Trophoblast cell (in vitro differentiated cells and primary cell): ENCODE results near the gene JPH4.
A peak's percentile ranks its signal among the peaks of the same experiment; 100 is the strongest.

ENCODE experiments used
- DNase-seq, 2 donors: peaks; one replicate each; pipeline ENCODE4 v3.0.0-alpha.2; 2016
- H2AFZ ChIP-seq: 2 replicates; pipeline ENCODE4 v1.6.1; 2013; ENCODE audit warnings: low read length, moderate library complexity, mild to moderate bottlenecking; ENCODE audit not compliant: insufficient read depth, poor library complexity
- H2AK5ac ChIP-seq: 2 replicates; pipeline ENCODE4 v1.6.1; 2013; ENCODE audit warnings: mild to moderate bottlenecking, low read length
- H2BK120ac ChIP-seq: 2 replicates; pipeline ENCODE4 v1.6.1; 2013; ENCODE audit warnings: low read length, mild to moderate bottlenecking, moderate library complexity; ENCODE audit not compliant: insufficient read depth, poor library complexity
- H2BK12ac ChIP-seq: 2 replicates; pipeline ENCODE4 v1.6.1; 2013; ENCODE audit warnings: mild to moderate bottlenecking, low read length, moderate library complexity
- H2BK5ac ChIP-seq: 2 replicates; pipeline ENCODE4 v1.6.1; 2013; ENCODE audit warnings: low read length, low read depth, moderate library complexity, mild to moderate bottlenecking; ENCODE audit not compliant: poor library complexity
- H3K14ac ChIP-seq: 2 replicates; pipeline ENCODE4 v1.6.1; 2013; ENCODE audit warnings: mild to moderate bottlenecking, low read length
- H3K18ac ChIP-seq: 2 replicates; pipeline ENCODE4 v1.6.1; 2013; ENCODE audit warnings: mild to moderate bottlenecking, low read length
- H3K23ac ChIP-seq: 2 replicates; pipeline ENCODE4 v1.6.1; 2013; ENCODE audit warnings: low read length
- H3K27ac ChIP-seq: 2 replicates; pipeline ENCODE4 v1.5.1; 2013; ENCODE audit warnings: low read depth, mild to moderate bottlenecking, inconsistent platforms, low read length, moderate library complexity
- H3K27me3 ChIP-seq: 2 replicates; pipeline ENCODE4 v1.6.1; 2013; ENCODE audit warnings: inconsistent platforms, mild to moderate bottlenecking, low read length, moderate library complexity; ENCODE audit not compliant: insufficient read depth
- H3K36me3 ChIP-seq, 2 experiments: 1 replicate in 1 of 2; 2 replicates in 1 of 2; pipeline ENCODE4 v1.6.1; 2013; ENCODE audit warnings: low read length in 2 of 2, mild to moderate bottlenecking in 2 of 2, moderate library complexity in 1 of 2; ENCODE audit not compliant: insufficient read depth in 2 of 2, control insufficient read depth in 1 of 2
- H3K4ac ChIP-seq: 2 replicates; pipeline ENCODE4 v1.6.1; 2013; ENCODE audit warnings: low read depth, mild to moderate bottlenecking, low read length, moderate library complexity
- H3K4me1 ChIP-seq, 2 experiments: 1 replicate in 1 of 2; 2 replicates in 1 of 2; pipeline ENCODE4 v1.6.1; 2013; ENCODE audit warnings: low read length in 2 of 2, mild to moderate bottlenecking in 2 of 2, moderate library complexity in 1 of 2; ENCODE audit not compliant: insufficient read depth in 2 of 2, control insufficient read depth in 1 of 2
- H3K4me2 ChIP-seq: 2 replicates; pipeline ENCODE4 v1.6.1; 2013; ENCODE audit warnings: inconsistent platforms, mild to moderate bottlenecking, low read length, moderate library complexity
- H3K4me3 ChIP-seq: 2 replicates; pipeline ENCODE4 v1.5.1; 2013; ENCODE audit warnings: mild to moderate bottlenecking, low read depth, low read length, inconsistent platforms
- H3K79me1 ChIP-seq: one replicate; pipeline ENCODE4 v1.6.1; 2013; ENCODE audit warnings: low read length
- H3K79me2 ChIP-seq: 2 replicates; pipeline ENCODE4 v1.6.1; 2013; ENCODE audit warnings: low read length, mild to moderate bottlenecking; ENCODE audit not compliant: control insufficient read depth, insufficient read depth, poor library complexity
- H3K9ac ChIP-seq: 2 replicates; pipeline ENCODE4 v1.6.1; 2013; ENCODE audit warnings: mild to moderate bottlenecking, low read length
- H3K9me3 ChIP-seq: 2 replicates; pipeline ENCODE4 v1.6.1; 2013; ENCODE audit warnings: low read depth, mild to moderate bottlenecking, control low read depth, inconsistent platforms, low read length; ENCODE audit not compliant: insufficient read depth
- H4K12ac ChIP-seq: 2 replicates; pipeline ENCODE4 v1.6.1; 2013; ENCODE audit warnings: low read depth, mild to moderate bottlenecking, low read length, moderate library complexity
- H4K8ac ChIP-seq: 2 replicates; pipeline ENCODE4 v1.6.1; 2013; ENCODE audit warnings: low read depth, mild to moderate bottlenecking, low read length, moderate library complexity
- H4K91ac ChIP-seq: one replicate; pipeline ENCODE4 v1.6.1; 2013; ENCODE audit warnings: low read depth, mild to moderate bottlenecking, low read length, moderate library complexity
- WGBS: extraction: QIAGEN DNeasy Blood & Tissue Kit; methylation state at CpG from one replicate; pipeline ENCODE4 v1.1.7; 2013; ENCODE audit warnings: missing lambda C conversion rate; ENCODE audit not compliant: insufficient read length, insufficient coverage; ENCODE audit errors: extremely low coverage; 5-methylcytosine and 5-hydroxymethylcytosine counted together

Gene JPH4

GRCh38 chr14:23561259-23561658, 17.3 kb downstream of the JPH4 start:
- Histone ChIP-seq H3K27me3 (no peaks in the 10 kb centered on the region), H3K9me3 (peaks cover 7% of the 10 kb centered on the region), H3K79me2 (peaks cover 4% of the 10 kb centered on the region), H2BK120ac (no peak overlapping the region), H3K23ac (no peak overlapping the region), H3K4me2 (no peak overlapping the region), H3K4me3 (no peak overlapping the region), H3K14ac (no peak overlapping the region), H3K27ac (no peak overlapping the region), H2BK12ac (no peak overlapping the region), H2AK5ac (no peak overlapping the region), H3K36me3 (peaks cover 65 to 75% of the 10 kb centered on the region in 2 experiments), H3K79me1 (peaks cover 3% of the 10 kb centered on the region), H4K91ac (no peak overlapping the region), H3K4me1 (peaks cover 5 to 9% of the 10 kb centered on the region in 2 experiments), H3K9ac (no peak overlapping the region), H4K8ac (no peak overlapping the region), H4K12ac (no peak overlapping the region), H2AFZ (no peak overlapping the region), H3K18ac (no peak overlapping the region), H3K4ac (no peak overlapping the region), H2BK5ac (no peak overlapping the region)
- DNase-seq = no peak
- WGBS = no CpG with 5 or more reads among the region's 2 CpGs

- Histone ChIP-seq H3K4me2 (no peak overlapping the region), H3K4ac (no peak overlapping the region), H3K36me3 (peaks cover 53 to 64% of the 10 kb centered on the region in 2 experiments), H3K27me3 (no peaks in the 10 kb centered on the region), H3K9ac (no peak overlapping the region), H4K8ac (no peak overlapping the region), H3K18ac (no peak overlapping the region), H2BK120ac (no peak overlapping the region), H4K12ac (no peak overlapping the region), H4K91ac (no peak overlapping the region), H2BK12ac (no peak overlapping the region), H3K23ac (no peak overlapping the region), H2AK5ac (no peak overlapping the region), H2BK5ac (no peak overlapping the region), H2AFZ (no peak overlapping the region), H3K4me3 (no peak overlapping the region), H3K9me3 (peaks cover 7% of the 10 kb centered on the region), H3K4me1 (peaks cover 5 to 10% of the 10 kb centered on the region in 2 experiments), H3K79me1 (peaks cover 7% of the 10 kb centered on the region), H3K79me2 (peaks cover 7% of the 10 kb centered on the region), H3K14ac (no peak overlapping the region), H3K27ac (no peak overlapping the region)
- no CpG with 5 or more reads among the region's 3 CpGs for WGBS
- DNase-seq = no peak
Measured at GRCh38 chr14:23559926-23560520, 18.6 kb downstream of the JPH4 start.

- Histone ChIP-seq H3K4me2 (no peak overlapping the region), H2BK5ac (no peak overlapping the region), H4K8ac (no peak overlapping the region), H4K12ac (no peak overlapping the region), H3K27me3 (no peaks in the 10 kb centered on the region), H3K79me2 (peaks cover 7% of the 10 kb centered on the region), H3K9me3 (peaks cover 7% of the 10 kb centered on the region), H3K79me1 (peaks cover 7% of the 10 kb centered on the region), H3K23ac (no peak overlapping the region), H2AK5ac (no peak overlapping the region), H3K4me3 (no peak overlapping the region), H3K36me3 (peaks cover 46 to 56% of the 10 kb centered on the region in 2 experiments), H3K18ac (no peak overlapping the region), H3K14ac (no peak overlapping the region), H4K91ac (no peak overlapping the region), H3K4ac (no peak overlapping the region), H3K9ac (no peak overlapping the region), H3K4me1 (peaks cover 5 to 10% of the 10 kb centered on the region in 2 experiments), H2BK12ac (no peak overlapping the region), H3K27ac (no peak overlapping the region), H2BK120ac (no peak overlapping the region), H2AFZ (no peak overlapping the region)
- no CpG with 5 or more reads among the region's 21 CpGs for WGBS
- peak in 1 of 2 donors; percentile 48 for DNase-seq
Measured at GRCh38 chr14:23559010-23559925, 19.3 kb downstream of the JPH4 start.

DNA sequence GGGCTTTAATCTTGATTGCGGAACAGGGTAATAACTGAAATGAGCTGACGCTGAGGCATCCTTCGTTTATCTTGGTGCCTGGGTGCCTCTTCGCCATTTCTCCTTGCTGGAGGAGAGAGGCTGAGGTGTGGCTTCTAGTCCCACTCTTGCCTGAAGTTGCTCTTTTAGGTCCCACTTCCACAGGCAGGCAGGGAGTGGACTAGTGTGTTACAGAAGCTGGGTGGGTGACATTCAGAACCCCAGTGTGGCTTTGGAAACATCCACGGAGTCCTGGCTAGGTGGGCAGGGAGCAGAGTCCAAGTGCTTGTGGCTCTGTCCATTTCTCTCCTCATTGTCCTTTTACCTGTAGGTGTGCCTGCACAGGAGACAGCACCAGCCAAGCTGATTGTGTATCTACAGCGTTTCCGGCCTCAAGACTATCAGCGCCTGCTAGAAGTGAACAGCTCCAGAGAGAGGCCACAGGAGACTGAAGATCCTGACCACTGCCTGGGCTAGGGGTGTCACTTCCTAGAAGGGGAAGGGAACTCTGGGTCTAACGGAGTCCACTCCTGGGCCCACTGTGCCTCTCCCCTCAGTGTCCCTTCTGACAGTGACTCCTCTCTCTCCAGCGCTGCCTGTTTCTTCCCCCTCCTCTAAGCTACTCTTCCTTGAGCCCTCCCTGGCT, 20.1 kb downstream of the JPH4 start:
- no peak overlapping the region for H3K18ac ChIP-seq
- no peak overlapping the region for H3K4me2 ChIP-seq
- no peak overlapping the region for H4K12ac ChIP-seq
- H3K27me3 ChIP-seq = no peaks in the 10 kb centered on the region
- H3K14ac ChIP-seq = no peak overlapping the region
- H3K4me3 ChIP-seq = no peak overlapping the region
- no CpG with 5 or more reads among the region's 10 CpGs for WGBS
- no peak overlapping the region for H3K27ac ChIP-seq
- no peak overlapping the region for H2BK5ac ChIP-seq
- no peak overlapping the region for H2AK5ac ChIP-seq
- H2BK120ac ChIP-seq = no peak overlapping the region
- no peak for DNase-seq
- peaks cover 6% of the 10 kb centered on the region for H3K9me3 ChIP-seq
- H3K79me1 ChIP-seq = peaks cover 7% of the 10 kb centered on the region
- H3K4ac ChIP-seq = no peak overlapping the region
- H4K8ac ChIP-seq = no peak overlapping the region
- no peak overlapping the region for H2AFZ ChIP-seq
- H2BK12ac ChIP-seq = no peak overlapping the region
- no peak overlapping the region for H4K91ac ChIP-seq
- H3K4me1 ChIP-seq = peaks cover 5 to 10% of the 10 kb centered on the region in 2 experiments
- no peak overlapping the region for H3K9ac ChIP-seq
- H3K36me3 ChIP-seq = peaks cover 38 to 48% of the 10 kb centered on the region in 2 experiments
- no peak overlapping the region for H3K23ac ChIP-seq
- H3K79me2 ChIP-seq = peaks cover 7% of the 10 kb centered on the region
